Stromal cell of bone marrow (primary cell): Measurements from ENCODE around the gene NCOR2.

Experiments used
- DNase-seq: peaks from one replicate; pipeline ENCODE4 v3.0.0-alpha.2; 2012; ENCODE audit warnings: low read depth

Gene NCOR2

GRCh38 chr12:124559182-124560017 lies 8.0 kb downstream of the NCOR2 start:
- no peak for DNase-seq

DNA sequence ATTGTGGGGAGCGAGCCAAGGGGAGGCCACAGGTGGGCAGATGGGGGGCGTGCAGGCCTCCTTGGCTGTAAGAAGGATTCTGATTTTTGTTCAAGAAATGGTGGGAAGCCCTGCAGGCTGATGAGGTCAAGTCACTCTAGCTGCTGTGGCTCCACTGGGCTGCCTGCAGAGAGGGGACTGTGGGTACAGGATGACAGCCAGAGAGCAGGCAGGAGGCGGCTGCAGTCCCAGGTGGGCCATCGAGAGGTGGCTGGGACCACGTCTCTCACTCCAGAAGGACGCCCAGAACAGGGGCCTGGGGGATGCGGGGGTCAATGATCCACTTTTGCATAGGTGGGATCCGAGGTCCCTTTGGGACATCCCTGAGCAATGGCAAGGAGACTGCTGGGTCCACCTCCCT lies 9.1 kb downstream of the NCOR2 start:
- DNase-seq, result no peak

GRCh38 chr12:124557518-124558223 lies 9.7 kb downstream of the NCOR2 start:
- no peak for DNase-seq

DNA sequence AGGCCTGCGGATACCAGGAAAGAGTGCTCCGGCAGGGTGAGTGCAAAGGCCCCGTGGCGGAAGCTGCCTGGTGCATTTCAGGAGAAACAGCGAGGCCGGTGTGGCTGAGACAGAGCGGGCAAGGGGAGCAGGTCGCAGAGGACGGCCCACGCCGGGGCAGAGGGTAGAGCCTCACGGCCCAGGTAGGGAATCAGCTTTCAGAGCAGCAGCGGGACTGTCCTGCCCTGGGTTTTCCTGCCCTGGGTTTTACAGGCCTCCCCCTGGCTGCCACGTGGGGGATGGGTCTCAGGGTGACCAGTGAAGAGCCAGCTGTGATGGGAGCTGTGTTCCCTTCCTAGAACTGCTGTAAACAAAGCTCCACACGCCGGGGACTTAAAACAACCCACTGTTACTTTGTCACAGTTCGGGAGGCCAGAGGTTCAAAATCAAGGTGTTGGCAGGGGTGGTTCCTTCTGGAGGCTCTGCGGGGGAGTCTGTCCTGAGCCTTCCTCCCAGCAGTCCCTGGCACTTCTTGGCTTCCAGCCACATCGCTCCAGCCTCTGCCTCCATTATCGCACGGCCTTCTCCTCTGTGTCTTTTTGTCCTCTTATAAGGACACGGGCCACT lies 10.4 kb downstream of the NCOR2 start:
- no peak for DNase-seq

GRCh38 chr12:124556074-124556466 lies 11.3 kb downstream of the NCOR2 start:
- DNase-seq, result no peak

GRCh38 chr12:124555168-124556073 lies 12.0 kb downstream of the NCOR2 start:
- DNase-seq, result no peak

DNA sequence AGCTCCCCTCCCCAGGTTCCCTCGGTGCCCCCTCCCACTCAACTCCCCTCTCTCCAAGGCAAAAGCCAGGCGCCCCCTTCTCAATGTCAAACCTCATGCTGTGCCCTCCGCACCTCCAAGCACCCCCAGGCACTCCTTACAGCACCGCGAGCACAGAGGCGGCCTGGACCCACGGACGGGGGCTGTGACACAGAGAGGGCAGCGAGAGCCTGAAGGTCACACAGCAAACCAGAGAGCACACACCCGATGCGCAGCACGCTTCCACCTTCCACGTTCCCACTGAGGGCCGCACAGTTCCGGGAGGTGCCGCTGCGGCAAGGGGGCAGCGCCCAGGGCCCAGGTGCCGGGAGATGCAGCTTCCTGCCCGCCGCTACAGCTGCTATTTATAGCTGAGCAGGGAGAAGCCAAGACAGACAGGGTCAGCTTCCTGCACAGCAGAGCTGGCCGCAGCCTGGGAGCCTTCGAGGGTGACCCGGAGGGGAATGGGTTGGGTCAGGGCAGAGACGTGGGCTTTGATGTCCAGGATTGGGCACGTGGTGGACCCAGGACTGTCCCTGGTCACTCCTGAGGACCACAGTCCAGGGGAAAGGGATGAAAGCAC lies 12.9 kb downstream of the NCOR2 start:
- DNase-seq, result no peak

- DNase-seq, result no peak
Measured at GRCh38 chr12:124553862-124554428, 13.5 kb downstream of the NCOR2 start.

DNA sequence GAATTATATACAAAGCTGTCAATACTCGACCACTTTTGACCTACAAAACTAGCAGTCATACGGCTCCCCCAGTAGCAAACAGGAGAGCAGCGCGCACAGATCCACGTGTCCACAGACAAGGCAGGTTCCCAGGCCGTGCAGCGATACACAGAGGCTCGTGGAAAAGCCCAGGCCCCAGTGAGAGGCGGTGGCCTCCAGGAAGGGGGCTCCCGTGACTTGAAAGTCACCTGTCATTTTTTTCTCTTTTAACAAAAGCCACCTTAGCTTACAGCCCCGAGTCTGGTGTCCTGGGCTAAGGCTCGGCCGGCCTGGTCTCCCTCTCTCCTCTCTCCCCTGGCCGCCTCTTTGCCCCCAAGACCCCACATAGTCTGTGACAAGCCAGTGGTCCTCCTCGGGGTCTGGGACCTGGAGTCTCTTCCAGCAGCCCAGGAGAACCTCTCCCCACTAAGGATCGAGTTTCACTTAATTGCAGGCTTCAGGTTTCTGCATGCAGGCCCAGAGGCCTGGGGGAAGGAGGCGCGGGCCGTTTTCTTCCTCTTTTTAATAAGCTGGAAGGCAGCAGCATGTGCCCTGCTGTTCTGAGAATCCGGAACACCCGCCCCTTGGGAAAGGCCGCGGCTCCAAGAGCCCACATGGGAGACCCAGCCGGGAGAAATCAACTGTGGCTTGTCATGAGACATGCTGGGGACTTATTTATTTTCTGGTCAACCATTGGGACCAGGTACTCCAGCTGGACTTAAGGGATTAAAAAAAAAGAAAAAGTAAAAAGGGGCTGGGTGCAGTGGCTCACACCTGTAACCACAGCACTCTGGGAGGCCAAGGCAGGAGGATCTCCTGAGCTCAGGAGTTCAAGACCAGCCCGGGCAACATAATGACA lies 15.9 kb downstream of the NCOR2 start:
- no peak for DNase-seq

GRCh38 chr12:124550123-124551089 lies 17.0 kb downstream of the NCOR2 start:
- no peak for DNase-seq

DNA sequence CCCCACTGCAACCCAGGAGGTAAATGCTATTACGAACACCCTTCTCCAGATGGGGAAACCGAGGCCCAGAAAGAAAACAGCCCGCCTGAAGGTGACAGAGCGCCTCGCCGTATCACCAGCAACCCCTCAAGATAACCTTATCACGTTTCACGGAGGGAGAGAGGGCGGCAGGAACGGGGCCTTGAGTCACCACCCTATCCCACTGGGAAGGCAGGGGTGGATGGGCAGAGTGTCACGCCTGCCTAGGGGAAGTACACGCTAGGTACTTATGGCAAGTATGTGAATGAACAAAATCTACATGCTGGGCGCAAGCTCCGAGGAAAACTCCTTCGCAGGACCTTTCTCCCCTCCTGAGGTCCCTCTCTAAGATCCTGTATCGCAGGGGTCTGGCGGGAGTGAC lies 17.8 kb downstream of the NCOR2 start:
- no peak for DNase-seq

DNA sequence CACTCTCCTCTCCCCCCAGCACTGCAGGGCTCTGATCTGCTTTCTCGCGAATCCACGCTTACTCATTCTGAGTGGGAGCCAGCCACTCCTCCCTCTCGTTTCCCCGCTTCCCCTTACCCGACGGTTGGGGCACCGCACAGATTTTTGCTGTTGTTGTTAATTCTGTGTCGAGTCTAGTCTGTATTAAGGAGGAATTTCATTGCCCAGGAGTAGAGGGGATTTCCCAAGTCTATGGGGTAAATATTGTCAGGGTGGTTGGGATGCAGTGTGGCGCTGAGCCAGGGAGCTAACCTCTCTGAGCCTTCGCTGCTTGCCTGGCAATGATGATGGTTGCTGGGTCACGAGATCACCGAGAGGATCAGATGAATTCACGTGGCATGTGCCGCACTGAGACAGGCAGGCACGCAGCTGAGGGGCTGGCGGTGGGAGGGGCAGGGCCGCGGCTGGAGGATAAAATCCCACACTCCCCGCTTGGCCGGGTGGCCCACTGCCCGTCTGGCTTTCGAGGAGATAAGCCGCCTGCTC lies 18.5 kb downstream of the NCOR2 start:
- DNase-seq, result no peak

DNA sequence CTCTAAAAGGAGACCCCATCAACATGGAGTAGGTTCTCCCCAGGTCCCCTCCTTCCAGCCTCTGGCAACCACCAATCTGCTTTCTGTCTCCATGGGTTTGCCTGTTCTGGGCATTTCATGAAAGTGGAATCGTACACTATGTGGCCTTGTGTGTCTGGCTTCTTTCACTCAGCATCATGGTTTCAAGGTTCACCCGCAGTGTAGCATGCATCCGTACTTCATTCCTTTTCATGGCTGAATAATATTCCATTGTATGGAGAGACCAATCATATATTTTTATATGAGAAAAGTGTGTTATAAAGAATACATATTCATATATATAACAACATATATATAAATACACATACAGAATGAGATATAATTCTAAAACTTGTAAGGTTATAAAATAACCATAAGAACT lies 19.8 kb downstream of the NCOR2 start:
- DNase-seq, result no peak

GRCh38 chr12:124545508-124546418 lies 21.6 kb downstream of the NCOR2 start:
- DNase-seq, result peak; percentile 80

- DNase-seq, result no peak
Measured at GRCh38 chr12:124544983-124545382, 22.4 kb downstream of the NCOR2 start.

DNA sequence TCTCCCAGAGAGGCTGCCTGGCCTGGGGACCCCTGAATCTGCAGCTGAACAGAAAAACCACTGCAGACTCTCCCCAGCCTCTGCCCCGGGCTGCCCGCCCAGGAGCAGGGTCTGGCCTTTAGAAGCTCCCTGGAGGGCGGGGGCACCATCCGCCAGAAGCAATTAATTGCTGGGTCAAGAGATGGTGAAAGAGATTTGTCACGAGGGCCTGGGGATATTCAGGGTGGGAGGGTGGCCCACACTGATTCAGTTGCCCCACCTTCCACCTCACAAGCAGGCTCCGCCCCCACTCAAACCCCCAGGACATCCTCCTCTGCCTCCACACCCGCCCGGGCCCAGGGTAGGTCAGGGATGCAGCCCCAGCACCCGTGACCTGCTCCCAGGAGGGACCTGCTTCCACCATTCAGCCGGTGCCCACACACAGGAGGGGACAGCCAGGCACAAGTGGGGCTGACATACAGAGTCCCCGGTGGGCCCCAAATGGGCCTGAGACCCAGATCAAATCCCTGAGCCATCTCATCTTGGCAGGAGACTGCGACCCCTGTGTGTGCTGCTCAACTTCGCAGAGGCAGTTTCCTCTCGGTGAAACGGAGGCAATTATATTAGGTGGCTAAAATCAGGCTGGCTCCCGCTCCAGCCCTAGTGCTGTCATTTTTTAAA lies 23.0 kb downstream of the NCOR2 start:
- no peak for DNase-seq
